Fibroblast of peridontal ligament (primary cell): Measurements from ENCODE around the gene NOM1.

Experiments
- DNase-seq: peaks from one replicate; pipeline ENCODE4 v3.0.0-alpha.2; 2010; ENCODE audit errors: extremely low read depth

The NOM1 gene

DNA sequence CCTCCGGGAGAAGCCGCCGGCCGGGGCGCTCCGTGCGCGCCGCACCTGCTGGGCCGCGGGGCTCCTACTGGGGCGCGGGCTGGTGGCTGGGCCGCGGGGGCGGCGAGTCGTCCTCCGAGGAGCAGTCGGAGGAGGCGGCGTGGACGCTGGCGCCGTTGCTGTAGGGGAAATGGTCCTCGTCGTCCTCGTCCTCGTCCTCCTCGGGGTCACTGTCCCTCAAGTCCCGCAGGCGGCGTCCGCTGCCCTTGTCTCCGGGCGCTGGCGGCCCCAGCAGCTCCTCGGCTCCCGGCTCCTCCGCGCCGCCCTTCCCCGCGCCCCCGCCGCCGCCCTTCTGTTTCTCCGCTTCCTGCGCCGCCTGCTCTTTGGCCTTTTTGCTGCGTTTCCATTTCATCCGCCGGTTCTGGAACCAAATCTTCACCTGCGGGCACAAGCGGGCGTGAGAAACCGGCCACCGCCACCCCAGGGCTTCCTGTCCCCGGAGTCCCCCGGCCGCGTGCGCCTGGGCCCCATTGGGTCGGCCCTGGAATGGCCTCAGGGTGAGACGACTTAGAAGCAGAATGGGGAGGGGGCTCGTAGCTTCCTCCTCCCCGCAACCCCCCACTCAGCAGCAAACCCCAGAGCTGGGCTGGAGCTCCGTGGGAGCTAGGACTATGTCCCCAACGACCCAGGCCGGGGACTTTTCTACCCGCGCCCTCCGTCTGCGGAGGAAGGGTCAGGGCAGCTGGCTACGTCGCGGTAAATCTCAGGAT lies 56.1 kb downstream of the NOM1 start:
- DNase-seq, result no peak

DNA sequence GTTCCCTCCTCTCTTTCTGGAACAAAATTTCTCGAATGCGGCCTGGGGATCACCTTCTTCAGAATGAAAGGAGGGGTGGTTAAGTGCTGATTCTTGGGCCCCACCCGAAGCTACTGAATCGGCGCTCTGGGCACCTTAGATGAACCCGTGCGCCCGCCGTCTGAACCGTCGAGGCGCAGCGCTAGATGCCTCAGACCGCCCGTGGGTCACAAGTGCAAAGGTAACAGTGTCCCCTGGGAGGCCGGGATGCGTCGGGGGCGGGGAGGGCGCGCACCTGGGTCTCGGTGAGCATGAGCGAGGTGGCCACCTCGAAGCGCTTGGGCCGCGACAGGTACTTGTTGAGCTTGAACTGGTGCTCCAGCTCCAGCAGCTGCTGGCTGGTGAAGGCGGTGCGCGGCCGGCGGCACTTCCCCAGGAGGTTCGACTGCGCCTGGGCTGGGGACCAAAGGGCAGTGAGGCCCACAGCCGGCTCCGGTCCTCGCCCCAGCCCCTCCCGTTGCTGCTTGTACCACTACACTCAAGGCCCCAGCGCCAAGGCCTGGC lies 56.8 kb downstream of the NOM1 start:
- no peak for DNase-seq

DNA sequence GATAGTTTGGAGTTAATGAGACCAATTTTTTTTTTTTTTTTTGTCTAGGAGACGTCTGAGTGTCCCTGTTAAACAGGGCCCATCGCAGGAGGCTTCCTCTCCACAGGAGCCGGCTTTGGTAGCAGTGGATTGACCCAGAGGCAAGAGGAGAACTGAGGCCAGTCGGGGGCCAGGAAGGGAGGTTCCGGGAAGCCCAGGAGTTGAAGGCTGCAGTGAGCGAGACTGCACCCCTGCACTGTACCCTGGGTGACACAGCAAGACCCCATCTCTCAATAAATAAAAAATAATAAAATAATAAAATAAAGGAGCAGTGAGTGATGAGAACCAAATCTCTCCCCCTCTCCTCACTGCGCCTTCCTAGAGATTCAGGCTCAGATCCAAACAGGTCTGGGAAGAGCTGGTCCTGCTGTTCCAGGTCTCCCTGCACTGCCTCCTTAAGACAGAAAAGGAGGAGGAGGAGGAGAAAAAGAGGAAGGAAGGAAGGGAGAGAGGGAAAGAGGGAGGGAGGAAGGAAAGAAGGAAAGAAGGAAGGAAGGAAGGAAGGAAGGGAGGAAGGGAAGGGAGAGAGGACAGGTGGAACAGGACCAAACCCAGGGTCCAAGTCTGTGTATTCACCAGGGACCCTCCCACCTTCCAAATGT lies 57.4 kb downstream of the NOM1 start:
- DNase-seq, result no peak

DNA sequence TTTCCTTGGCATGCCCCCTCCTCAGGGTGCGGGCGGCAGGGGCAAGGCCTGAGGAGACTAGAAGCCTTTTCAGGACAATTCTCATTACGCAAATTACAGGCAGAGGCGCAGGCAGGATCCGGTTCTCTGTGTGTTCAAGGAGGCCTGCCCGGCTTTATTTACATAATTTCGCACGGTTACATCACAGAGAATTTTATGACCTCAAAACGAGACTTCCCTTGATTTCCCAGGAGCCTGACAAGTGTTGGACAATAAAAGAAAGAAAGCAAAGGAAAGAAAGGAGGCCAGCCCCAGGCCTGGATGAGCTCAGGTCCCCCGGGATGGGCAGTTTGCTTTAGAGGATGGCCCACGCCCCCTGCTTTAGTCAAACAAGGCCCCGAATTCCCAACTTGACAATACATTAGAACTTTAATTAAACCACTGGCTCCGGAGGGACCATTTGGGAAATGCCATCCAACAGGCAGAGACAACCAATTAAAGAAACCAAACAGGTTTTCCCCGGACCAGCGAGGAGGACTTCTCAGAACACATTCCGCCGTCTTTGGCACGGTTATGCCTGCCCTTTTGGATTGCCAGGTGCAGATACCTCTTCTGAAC lies 58.1 kb downstream of the NOM1 start:
- DNase-seq, result no peak

DNA sequence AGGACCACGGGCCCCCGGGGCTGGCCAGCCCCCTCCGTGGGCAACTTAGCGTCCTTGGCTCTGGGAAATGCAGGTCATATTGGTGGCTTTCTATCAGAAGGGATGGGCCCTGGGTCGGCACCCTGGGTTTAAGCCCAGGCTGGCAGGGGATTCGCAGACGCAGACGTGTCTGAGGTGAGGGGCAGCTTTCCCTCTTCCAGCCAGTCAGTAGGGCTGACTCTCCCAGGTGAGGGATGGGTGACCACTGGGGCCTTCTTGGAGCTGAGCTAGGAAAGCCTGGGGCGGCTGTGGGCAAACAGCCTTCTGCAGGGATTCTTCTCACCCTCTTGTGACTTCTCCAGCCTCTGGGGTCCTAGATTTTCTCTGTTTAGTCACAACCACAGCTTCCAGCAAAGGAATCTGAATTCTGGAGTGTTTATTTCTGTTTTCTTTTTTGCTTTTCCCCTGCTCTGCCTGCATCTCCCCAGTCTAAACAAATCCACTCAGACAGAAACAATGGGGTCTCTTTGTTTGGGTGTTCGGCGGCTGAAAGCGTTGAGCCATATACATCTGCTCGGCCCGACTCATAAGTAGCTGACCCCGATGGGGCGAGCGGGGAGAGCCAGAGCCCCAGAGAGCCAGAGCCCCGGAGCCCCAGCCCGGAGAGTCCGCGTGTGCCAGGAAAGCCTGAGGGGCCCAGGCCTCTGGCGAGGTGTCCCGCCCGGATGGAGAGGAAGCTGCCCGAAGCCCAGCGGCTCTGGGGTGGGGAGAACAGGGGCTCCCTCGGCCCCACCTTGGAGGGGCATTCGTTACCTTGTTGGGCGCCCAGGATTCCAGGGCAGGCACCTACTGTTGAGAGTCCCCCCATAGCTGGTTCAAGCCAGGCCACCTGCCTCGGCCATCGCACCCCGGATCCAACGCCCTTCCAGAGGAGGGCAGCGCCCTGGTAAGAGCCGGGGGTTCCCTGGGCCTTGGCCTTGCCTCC lies 59.0 kb downstream of the NOM1 start:
- no peak for DNase-seq

DNA sequence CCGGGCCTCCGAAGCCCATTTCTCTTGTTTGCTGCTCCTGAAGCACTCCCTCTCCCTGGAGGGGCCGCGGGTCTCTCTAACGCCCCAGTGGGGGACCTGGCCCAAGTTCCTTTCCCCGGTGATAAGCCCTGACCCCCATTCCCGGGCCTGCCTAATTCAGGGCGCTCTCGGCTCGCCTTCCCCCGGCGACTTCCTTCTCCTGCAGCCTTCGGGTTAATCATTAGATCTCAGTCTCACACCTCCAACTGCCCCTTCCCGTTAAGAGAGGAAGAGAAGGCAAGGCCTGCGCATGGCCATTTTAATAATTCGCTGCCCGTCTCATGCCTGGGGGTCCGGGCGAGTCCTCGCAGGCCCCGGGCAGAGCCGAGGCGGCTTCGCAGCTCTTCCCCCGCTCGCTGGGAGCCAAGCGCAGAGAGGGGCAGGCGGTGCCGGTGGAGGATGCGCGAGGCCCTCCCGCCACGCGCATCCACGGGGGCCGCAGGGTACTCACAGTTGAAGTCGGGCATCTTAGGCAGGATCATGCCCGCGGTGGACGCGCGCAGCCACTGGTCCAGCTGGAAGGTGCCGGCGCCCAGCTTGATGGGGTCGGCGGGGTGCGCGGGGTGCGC lies 59.8 kb downstream of the NOM1 start:
- DNase-seq, result no peak

DNA sequence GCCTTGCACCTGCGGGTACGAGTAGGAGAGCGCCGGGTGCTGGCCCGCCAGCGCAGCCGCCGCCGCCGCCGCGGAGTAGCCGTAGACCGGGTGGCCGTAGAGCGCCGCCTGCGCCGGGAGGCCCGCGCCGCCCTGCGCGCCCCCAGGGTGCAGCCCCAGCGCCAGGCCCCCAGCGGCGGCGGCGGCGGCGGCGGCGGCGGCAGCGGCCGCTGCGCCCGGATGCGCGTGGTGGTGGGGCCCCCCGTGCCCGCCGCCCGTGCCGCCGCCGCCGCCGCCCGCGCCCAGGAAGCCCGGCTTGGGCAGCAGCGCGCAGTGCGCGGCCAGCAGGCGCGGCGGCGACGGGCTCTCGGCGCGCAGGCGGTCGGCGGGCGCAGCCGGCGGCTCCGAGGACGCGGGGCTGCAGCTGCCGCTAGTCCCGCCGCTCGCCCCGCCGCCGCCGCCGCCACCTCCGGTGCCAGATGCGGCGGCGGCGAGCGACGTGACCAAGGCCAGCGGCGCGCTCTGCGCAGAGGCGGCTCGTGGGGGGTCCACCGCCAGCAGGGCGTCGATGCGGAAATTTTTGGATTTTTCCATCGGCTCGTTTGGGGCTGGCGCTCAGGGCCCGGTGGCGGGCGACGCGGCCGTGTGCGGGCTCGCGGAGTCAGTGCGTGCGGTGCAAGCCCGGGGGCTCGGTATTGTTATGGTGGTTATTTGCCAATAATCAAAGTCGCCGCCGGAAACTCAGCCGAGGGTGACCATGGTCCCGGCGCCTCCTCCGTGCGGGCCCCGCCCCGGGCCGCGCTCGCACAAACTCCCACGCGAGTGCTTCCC lies 60.5 kb downstream of the NOM1 start:
- DNase-seq, result no peak

DNA sequence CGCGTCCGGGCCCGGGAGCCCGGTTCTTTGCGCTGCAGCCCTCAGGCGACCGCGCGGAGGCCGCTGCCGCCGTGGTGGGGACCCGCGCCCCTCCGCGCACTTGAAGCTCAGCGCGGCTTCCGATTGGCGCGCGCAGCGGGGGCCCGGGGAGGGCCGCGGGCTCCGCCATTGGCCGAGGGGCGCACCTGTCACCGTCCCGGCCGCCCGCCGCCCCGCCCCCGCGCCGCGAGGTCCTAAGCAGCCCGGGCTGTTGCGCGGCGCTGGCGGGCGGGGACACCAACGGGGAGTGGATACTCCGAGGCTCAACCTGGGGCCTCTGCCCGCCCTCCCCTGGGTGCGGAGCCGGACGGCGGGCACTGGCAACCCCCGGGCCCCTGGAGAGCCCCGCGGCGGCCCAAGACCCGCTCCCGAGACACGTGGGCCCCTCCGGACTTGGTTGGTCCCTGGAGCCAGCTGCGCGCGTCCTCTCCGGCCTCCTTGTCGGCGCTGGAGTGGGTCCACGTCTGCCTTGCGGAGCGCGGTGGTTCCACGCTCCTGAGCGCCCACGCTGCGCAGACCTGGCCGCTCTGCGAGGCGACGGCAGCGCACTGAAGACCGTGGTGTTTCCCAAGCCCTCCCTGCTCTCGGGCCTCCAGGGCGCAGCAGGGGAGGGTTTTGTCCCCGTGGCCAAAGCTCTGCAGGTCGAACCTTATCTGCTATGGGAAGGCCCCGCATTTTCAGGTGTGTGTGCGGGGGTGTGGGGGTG lies 61.2 kb downstream of the NOM1 start, which contains the start of gene MNX1:
Gene MNX1 (minus strand): TSS at position 76 of the 745 bp plus-strand sequence. CDS start 313 bp downstream, outside the sequence.
- DNase-seq, result no peak

DNA sequence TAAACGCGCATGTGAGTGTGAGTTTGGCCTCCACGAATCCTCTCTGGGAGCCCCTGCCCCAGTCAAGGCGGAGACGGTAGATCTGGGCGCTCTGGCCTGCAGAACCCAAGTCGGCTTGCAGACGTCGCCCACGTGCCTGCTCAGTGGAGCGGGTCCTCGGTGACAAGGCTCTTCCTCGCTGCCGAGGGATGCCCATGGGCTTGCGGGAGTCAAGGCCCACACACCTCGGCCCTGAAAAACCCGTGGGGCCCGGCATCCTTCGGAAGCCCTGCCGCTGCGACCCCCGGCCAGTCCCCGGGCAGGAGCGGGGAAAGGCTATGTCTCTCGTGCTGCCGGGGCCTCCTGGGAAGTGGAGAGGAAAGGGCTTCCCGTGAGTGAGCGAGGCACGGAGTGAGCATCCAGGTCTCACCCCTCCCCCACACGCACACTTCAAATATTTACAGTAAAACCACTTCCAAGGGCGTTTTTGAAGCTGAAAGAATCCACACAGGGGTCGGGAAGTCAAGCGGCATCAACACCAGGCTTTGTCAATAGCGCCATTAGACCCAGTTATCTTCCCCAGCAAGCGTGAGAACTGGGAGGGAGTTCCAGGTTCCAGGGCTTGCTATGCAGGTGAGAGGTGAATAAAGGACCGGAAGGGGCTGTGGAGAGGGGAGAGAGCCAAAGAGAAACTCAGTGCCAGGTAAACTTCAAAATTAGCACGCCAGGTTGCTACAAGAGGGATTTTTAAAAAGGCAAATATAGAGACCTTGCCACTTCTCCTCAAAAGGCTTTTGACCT lies 62.0 kb downstream of the NOM1 start:
- DNase-seq, result no peak

DNA sequence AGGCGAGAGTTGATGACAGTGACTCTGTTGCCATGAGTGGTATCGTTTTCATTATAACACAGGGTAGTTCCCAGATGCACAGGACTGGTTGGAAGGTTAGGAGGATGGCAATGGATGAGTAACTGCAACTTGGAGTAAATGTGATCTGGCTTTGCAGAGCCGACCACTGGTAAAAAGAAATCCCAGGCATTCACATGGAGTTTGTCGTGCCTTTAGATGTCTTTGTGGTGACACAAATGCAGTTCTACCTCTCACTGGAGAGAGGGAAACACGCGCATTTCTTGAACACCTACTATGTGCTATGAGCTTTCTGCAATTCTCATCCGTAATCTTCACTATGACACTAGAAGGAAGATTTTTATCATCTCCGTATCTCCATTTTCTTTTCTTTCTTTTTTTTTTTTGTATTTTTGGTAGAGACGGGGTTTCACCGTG lies 62.6 kb downstream of the NOM1 start:
- no peak for DNase-seq

DNA sequence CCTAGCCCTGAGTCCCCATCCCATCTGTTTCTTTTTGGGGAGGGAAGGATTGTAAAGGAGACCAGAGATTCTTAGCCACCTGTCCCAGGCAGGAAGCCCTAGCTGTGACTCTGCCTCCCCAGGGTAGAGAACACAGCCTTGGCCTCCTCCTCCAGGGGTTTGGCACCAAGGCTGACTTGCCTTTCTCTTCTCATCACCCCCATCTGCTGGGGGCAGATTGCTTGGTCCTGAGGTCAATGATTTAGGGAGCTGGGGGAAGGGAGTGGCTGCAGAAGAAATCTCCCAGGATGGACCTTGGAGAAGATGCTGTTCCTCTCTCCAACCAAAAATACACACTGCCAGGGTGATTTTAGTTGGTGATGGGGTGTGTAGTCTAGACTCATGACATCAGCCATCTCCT lies 63.6 kb downstream of the NOM1 start:
- no peak for DNase-seq

DNA sequence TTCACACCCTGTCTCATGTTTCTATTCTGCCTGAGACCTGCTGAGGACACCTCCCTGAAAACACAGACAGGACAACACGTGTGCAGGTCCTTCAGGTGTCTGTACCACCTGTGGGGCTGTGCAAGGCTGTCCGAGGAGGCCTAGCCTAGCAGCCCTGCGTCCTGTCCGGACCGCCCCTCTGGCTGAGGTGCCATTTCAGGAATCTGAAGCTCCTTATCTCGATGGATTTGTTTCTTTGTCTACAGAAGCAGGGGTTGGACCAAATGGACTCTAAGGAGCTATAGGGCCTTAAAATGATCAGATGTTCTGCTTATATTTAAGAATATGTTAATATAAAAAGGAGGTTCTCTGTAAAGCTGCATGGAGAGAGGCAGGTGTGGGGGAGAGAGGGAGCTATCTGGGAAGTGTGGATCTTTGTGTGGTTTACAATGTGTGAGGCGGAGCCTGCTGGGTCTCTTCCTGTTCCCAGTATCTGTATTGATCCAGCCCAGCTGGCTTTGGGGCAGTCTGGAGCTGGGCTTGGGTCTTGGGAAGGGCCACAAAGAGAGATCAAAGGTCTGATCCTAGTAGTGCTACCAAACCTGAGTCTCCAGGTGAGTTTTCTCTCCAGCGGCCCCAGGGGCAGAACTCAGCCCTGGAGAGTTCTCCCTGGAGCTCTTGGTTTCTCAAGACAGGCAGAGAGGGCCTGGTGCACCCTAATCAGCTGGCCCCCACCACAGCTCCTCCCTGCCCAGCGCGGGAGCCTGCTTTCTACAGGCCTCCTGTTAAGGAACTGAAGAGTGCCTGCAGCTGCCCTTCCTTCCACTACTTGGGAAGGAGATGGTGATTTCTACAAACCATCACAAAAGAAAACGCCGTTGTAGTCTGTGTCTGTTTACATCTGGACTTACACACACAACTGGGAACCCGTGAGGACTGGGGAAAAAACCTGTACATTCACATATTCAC lies 64.4 kb downstream of the NOM1 start:
- no peak for DNase-seq

DNA sequence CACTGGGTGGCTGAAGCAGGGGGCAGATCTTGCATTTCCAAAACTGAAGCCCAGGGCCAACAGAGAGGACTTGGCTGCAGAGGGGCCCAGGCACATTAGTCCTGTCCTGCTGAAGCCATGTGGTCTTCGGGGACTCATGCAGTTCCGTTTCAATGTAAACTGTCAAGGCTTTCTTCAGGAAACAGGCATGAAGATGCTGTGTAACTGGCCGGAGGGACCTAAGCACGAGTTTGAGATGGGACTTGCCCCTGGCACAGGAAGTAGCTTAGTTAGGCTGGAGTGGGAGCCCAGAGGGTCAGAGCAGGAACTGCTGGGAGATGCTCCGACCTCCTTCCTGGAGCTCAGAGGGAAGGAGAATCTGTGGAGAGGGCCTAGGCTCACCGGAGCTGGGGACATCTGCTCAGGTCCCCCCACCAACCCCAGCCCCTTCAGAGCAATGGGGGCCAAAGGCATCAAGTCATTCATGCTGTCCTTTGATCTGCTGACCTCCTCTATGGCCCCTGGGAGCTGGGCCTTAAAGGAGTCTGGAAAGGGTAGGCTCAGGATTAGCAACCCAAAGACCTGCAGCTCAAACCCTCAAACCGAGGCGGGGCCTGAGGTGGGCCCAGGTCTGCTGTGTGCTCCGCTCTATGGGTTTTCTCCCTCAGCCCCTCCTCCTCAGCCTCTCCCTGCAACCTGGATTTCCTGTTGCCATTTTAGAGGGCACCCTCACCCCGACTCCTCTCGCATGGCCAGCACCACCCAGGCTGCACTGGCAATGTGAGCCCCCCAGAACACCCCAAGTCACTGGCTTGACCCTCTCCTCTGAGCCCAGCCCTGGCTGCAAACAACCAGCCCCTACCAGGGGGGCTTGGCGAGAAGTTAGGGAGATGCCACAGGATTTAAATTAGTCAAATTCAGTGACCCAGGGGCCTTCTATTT lies 65.4 kb downstream of the NOM1 start:
- no peak for DNase-seq

DNA sequence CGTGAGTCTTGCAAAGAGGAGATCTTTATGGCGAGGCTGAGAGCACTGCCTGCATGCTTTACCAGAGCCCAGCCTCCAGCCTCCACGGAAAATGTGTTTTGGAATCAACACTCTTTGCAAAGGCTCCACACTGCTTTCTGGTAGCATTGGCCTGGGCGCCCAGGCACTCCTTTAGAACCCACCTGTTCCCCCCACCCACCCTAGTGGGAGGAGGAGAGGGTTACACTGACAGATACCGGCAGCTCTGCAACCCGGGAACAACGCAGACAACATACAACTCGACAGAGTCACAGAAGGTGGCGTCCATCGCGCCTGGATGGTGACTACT lies 66.5 kb downstream of the NOM1 start:
- no peak for DNase-seq

DNA sequence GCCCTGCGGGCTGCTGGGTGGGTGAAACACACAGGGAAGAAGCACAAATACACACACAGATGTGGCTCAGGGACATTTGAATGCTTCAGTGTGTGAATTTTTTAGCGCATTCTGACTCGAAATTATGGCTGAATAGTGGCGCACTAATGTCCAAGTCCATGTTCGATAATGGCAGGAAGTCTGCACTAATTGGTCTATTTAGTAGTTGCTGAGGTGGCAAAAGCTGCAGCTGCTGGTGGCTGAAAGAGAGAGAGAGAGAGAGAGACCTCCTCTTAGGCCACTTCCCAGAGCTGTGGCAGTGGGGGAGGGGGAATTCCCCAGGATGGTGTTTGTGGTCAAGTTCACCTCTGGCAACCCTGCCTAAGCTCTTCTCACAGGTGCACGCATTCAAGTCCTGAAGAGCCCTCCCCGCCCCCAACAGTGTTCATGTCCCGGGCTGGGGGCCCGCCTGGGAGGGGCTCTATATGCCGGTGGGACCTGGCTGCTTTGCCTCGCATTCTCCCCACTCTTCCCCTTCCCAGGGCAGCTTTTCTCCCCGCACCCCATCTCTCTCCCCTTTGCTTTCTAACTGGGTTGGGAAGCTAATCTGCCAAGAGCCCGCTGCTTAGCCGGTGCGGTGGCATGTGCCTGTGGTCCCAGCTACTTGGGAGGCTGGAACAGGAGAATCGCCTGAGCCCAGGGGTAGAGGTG lies 67.0 kb downstream of the NOM1 start:
- no peak for DNase-seq

DNA sequence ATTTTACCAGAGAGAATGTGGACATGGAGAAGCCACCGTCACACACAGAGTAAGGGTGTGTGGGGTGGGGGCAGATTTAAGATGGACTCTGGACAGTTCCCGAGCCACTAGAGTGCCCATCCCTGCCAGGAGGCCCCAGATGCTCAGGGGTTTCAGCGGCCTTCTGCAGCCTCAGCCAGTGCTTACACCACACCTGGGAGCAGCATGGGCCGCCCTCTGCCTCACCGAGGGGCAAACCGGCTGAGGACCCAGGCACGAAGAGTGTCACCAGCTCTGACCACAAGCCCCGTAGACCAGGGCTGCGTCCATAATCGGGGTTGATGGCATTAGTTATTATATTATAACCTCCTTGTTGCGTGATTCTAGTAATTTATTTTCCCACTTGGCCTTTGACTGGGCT lies 67.6 kb downstream of the NOM1 start:
- no peak for DNase-seq
